GM12878 (cell line): ENCODE measurements around the gene ANKRD11. TPM values are rescaled to one million over a fixed set of nuclear protein-coding genes. Genes with fewer than 3 reads are reported as not detected.

Experiments
- ATAC-seq: fragments of 200-7000 bp; cut with Tn5 transposase; 3 replicates; pipeline ENCODE4 v1.9.1; 2020; ENCODE audit warnings: mild to moderate bottlenecking, moderate library complexity
- BruUV-seq: library from RNA; stranded (reverse); fragments of 400-500 nt; replicated peaks from 2 replicates; lab custom pipeline; 2021; lab: Mats Ljungman, UMichigan
- CTCF ChIA-PET: fragments of 300-600 bp; sonication (Branson Sonifier 250); formaldehyde crosslinking; extraction: SDS; loops from one replicate; lab custom pipeline; 2021; ENCODE audit warnings: inconsistent platforms; lab: Yijun Ruan, JAX
- POLR2A ChIA-PET: fragments of 350-600 bp; formaldehyde crosslinking; extraction: SDS; loops from one replicate; lab custom pipeline; 2021; ENCODE audit warnings: inconsistent platforms; lab: Charles Lee
- RAD21 ChIA-PET: fragments of 300-600 bp; sonication (Branson Sonifier 250); formaldehyde crosslinking; loops from one replicate; lab custom pipeline; 2023; ENCODE audit warnings: antibody characterized with exemption; ENCODE audit not compliant: unreplicated experiment; lab: Charles Lee
- SMC1A ChIA-PET: fragments of 300-600 bp; sonication (Branson Sonifier 250); formaldehyde crosslinking; loops from one replicate; lab custom pipeline; 2023; ENCODE audit not compliant: unreplicated experiment, uncharacterized antibody; lab: Charles Lee
- DNase-seq: peaks from one replicate; pipeline ENCODE4 v3.0.0-alpha.2; 2011; ENCODE audit warnings: low read depth, low spot score
- FAIRE-seq: peaks from 3 replicates; lab custom pipeline; 2011; peaks lifted over from hg19 to GRCh38; lab: Jason Lieb, UNC
- H2AFZ ChIP-seq: 2 replicates; pipeline ENCODE4 v1.6.0; 2011; ENCODE audit warnings: low read depth, low read length, control low read depth; ENCODE audit not compliant: control insufficient read depth
- H3K27ac ChIP-seq: 2 replicates; pipeline ENCODE4 v1.5.1; 2011; ENCODE audit warnings: control low read depth; ENCODE audit not compliant: control insufficient read depth, insufficient read depth
- H3K27me3 ChIP-seq, 2 experiments: replicated peaks in 1 of 2; 2 replicates each; pipeline versions ENCODE4 v1.6.0 to v1.6.1; 2011; ENCODE audit warnings: low read length in 1 of 2; ENCODE audit not compliant: control insufficient read depth in 2 of 2, insufficient read depth in 2 of 2
- H3K36me3 ChIP-seq, 2 experiments: 2 replicates each; pipeline ENCODE4 v1.5.1; 2011; ENCODE audit warnings: low read length in 1 of 2; ENCODE audit not compliant: control insufficient read depth in 2 of 2, insufficient read depth in 2 of 2
- H3K4me1 ChIP-seq: 2 replicates; pipeline ENCODE4 v1.6.1; 2011; ENCODE audit warnings: mild to moderate bottlenecking, low read length, moderate library complexity, mixed read lengths; ENCODE audit not compliant: control insufficient read depth, insufficient read depth
- H3K4me2 ChIP-seq: 2 replicates; pipeline ENCODE4 v1.6.0; 2011; ENCODE audit warnings: control low read depth; ENCODE audit not compliant: control insufficient read depth, insufficient read depth
- H3K4me3 ChIP-seq: fragments of 200-600 bp; sonication (generic); 2 replicates; pipeline ENCODE4 v1.5.1; 2016
- H3K79me2 ChIP-seq: 2 replicates; pipeline ENCODE4 v1.6.0; 2011; ENCODE audit warnings: low read length; ENCODE audit not compliant: control insufficient read depth, insufficient read depth
- H3K9ac ChIP-seq: 2 replicates; pipeline ENCODE4 v1.8.0; 2011; ENCODE audit warnings: low read length, control low read depth, mixed read lengths; ENCODE audit not compliant: control insufficient read depth, insufficient read depth
- H3K9me3 ChIP-seq: replicated peaks from 3 replicates; pipeline ENCODE4 v1.5.1; 2011; ENCODE audit warnings: mild to moderate bottlenecking, low read length; ENCODE audit not compliant: control insufficient read depth, insufficient read depth
- H4K20me1 ChIP-seq: 2 replicates; pipeline ENCODE4 v1.6.0; 2011; ENCODE audit not compliant: control insufficient read depth, insufficient read depth
- BCL11A ChIP-seq: IDR thresholded peaks from 2 replicates; pipeline ENCODE4 v1.6.1; 2011; ENCODE audit warnings: low read depth, low read length
- BMI1 ChIP-seq: fragments of 450-650 bp; IDR thresholded peaks from 2 replicates; pipeline ENCODE4 v1.6.1; 2016; ENCODE audit warnings: mild to moderate bottlenecking, moderate library complexity, borderline replicate concordance
- FOXK2 ChIP-seq: fragments of 450-650 bp; IDR thresholded peaks from 2 replicates; pipeline ENCODE4 v1.6.1; 2017; ENCODE audit warnings: mild to moderate bottlenecking, moderate library complexity
- JUND ChIP-seq: IDR thresholded peaks from 2 replicates; pipeline ENCODE4 v1.6.1; 2012; ENCODE audit warnings: low read depth, mild to moderate bottlenecking, low read length, improper control_type of control experiment, moderate library complexity
- MXI1 ChIP-seq: fragments of 150-350 bp; IDR thresholded peaks from 2 replicates; pipeline ENCODE4 v1.6.1; 2011; ENCODE audit warnings: low read depth, mild to moderate bottlenecking, inconsistent platforms, low read length, improper control_type of control experiment
- NBN ChIP-seq: fragments of 450-650 bp; IDR thresholded peaks from 2 replicates; pipeline ENCODE4 v1.6.1; 2016
- POLR2AphosphoS5 ChIP-seq: IDR thresholded peaks from 2 replicates; pipeline ENCODE4 v1.6.1; 2011; ENCODE audit warnings: mild to moderate bottlenecking, low read length, inconsistent platforms
- RAD51 ChIP-seq: fragments of 450-650 bp; IDR thresholded peaks from 2 replicates; pipeline ENCODE4 v1.6.1; 2016; ENCODE audit warnings: moderate library complexity, mild to moderate bottlenecking, inconsistent platforms
- RB1 ChIP-seq: fragments of 450-650 bp; formaldehyde crosslinking; IDR thresholded peaks from 2 replicates; pipeline ENCODE4 v1.6.1; 2017; ENCODE audit warnings: mild to moderate bottlenecking, borderline replicate concordance
- SMAD5 ChIP-seq: IDR thresholded peaks from 2 replicates; pipeline ENCODE4 v1.6.1; 2016; ENCODE audit warnings: antibody characterized with exemption, low read depth
- SPI1 ChIP-seq: IDR thresholded peaks from 2 replicates; pipeline ENCODE4 v1.6.1; 2011; ENCODE audit warnings: low read depth, mild to moderate bottlenecking, low read length, moderate library complexity, borderline replicate concordance; ENCODE audit not compliant: insufficient read depth
- STAT1 ChIP-seq: fragments of 450-650 bp; conservative IDR thresholded peaks from 2 replicates; pipeline ENCODE4 v1.6.1; 2014; ENCODE audit warnings: antibody characterized with exemption, mild to moderate bottlenecking
- WGBS: methylation state at CpG from one replicate; pipeline ENCODE4 v1.1.6; 2016; ENCODE audit warnings: low lambda C conversion rate; ENCODE audit not compliant: insufficient replicate concordance, insufficient coverage; ENCODE audit errors: missing lambda C conversion rate; 5-methylcytosine and 5-hydroxymethylcytosine counted together
- in situ Hi-C: fragments of 300-500 bp; cut with MboI; formaldehyde crosslinking; loops from 9 replicates; pipeline ENCODE4 v1.14.3; 2018; ENCODE audit warnings: mixed read lengths
- intact Hi-C: fragments of 100-400 bp; cut with micrococcal nuclease; formaldehyde crosslinking; loops from one replicate; pipeline ENCODE4 v1.14.2; 2022; ENCODE audit not compliant: unreplicated experiment
- polyA plus RNA-seq, 11 experiments: library from polyadenylated mRNA; depleted of rRNA in 4 of 11; unstranded in 6 of 11; stranded (reverse) in 5 of 11; fragments of >200 nt; fragmentation: Nextera tagmentation in 4 of 11; fragmentation: Illumina TruSeq in 1 of 11; extraction: Ambion mirVana in 4 of 11; extraction: Trizol in 1 of 11; gene quantifications; 1 replicate in 1 of 11; 2 replicates in 10 of 11; pipeline versions ENCODE4 v1.2.1 to v1.2.3, GENCODE V29; 2011 to 2016; ENCODE audit warnings: inconsistent platforms in 2 of 11, missing spikeins in 2 of 11, low read depth in 1 of 11
- total RNA-seq, 4 experiments: library from RNA; depleted of rRNA in 3 of 4; stranded (reverse); fragments of >200 nt in 3 of 4; fragmentation: Illumina TruSeq in 1 of 4; extraction: Trizol in 1 of 4; gene quantifications; 2 replicates each; pipeline versions ENCODE4 v1.2.1 to v1.2.3, GENCODE V29; 2013 to 2021
- TF ChIP-seq, protein P1 (sequence below): IDR thresholded peaks from 2 replicates; pipeline ENCODE4 v1.6.1; 2011; ENCODE audit warnings: low read depth, low read length, improper control_type of control experiment, borderline replicate concordance
- TF ChIP-seq, protein P2 (sequence below): fragments of 450-650 bp; IDR thresholded peaks from 2 replicates; pipeline ENCODE4 v1.6.1; 2018; ENCODE audit warnings: borderline replicate concordance, mild to moderate bottlenecking; ENCODE audit not compliant: partially characterized antibody
- TF ChIP-seq, protein P3 (sequence below): fragments of 450-650 bp; formaldehyde crosslinking; IDR thresholded peaks from 2 replicates; pipeline ENCODE4 v1.4.0; 2022; ENCODE audit warnings: mild to moderate bottlenecking, moderate library complexity

ANKRD11 gene
- total and polyA plus RNA-seq, 10 of the 15 experiments (the other 5 are each of a cell fraction or from before 2014, with no cell fraction given): 5.1 to 103 (median 27.4) TPM

- TF ChIP-seq SMAD5 (no peak), FOXK2 (no peak), SPI1 (no peak), MXI1 (no peak), NBN (no peak), BCL11A (no peak)
- TF ChIP-seq, protein P1, sequence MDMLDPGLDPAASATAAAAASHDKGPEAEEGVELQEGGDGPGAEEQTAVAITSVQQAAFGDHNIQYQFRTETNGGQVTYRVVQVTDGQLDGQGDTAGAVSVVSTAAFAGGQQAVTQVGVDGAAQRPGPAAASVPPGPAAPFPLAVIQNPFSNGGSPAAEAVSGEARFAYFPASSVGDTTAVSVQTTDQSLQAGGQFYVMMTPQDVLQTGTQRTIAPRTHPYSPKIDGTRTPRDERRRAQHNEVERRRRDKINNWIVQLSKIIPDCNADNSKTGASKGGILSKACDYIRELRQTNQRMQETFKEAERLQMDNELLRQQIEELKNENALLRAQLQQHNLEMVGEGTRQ: no peak
These were observed 149.1 kb downstream of the ANKRD11 start (continued) for GRCh38 chr16:89341279-89341678.

- Histone ChIP-seq H3K9me3 (no peaks in the 10 kb centered on the region), H2AFZ (no peak overlapping the region), H3K9ac (no peak overlapping the region), H4K20me1 (peaks cover 43% of the 10 kb centered on the region), H3K4me1 (peaks cover 35% of the 10 kb centered on the region), H3K79me2 (peaks cover 86% of the 10 kb centered on the region), H3K27ac (no peak overlapping the region), H3K4me2 (no peak overlapping the region), H3K4me3 (no peak overlapping the region), H3K36me3 (peaks cover 2 to 3% of the 10 kb centered on the region in 2 experiments; a peak in 3 of 4 replicates), H3K27me3 (no peaks in the 10 kb centered on the region)
- FAIRE-seq: no peak
- intact Hi-C loops (no loop called here), in situ Hi-C loops (no loop called here)
- CTCF ChIA-PET: interaction anchor here (0.6 to 0.8 kb wide), 2 partner anchors 34 to 104 kb away, joined by 3 read pairs; no protein-coding TSS in a partner anchor
- SMC1A ChIA-PET: interaction anchor here (0.8 kb wide), 1 partner anchor 84 kb away, joined by 3 read pairs; no protein-coding TSS in a partner anchor
- BruUV-seq: no TSS peak
- no peak for ATAC-seq
- no peak for DNase-seq
- RAD21 ChIA-PET: no interaction called here
- POLR2A ChIA-PET: interaction anchor here (0.6 kb wide), 1 partner anchor 370 kb away, joined by 7 read pairs; no protein-coding TSS in a partner anchor
- WGBS: 88% methylated on average over 6 of the region's 6 CpGs
- TF ChIP-seq POLR2AphosphoS5 (no peak), RB1 (no peak), RAD51 (no peak), JUND (no peak), STAT1 (no peak), BMI1 (no peak)
- TF ChIP-seq, protein P2, sequence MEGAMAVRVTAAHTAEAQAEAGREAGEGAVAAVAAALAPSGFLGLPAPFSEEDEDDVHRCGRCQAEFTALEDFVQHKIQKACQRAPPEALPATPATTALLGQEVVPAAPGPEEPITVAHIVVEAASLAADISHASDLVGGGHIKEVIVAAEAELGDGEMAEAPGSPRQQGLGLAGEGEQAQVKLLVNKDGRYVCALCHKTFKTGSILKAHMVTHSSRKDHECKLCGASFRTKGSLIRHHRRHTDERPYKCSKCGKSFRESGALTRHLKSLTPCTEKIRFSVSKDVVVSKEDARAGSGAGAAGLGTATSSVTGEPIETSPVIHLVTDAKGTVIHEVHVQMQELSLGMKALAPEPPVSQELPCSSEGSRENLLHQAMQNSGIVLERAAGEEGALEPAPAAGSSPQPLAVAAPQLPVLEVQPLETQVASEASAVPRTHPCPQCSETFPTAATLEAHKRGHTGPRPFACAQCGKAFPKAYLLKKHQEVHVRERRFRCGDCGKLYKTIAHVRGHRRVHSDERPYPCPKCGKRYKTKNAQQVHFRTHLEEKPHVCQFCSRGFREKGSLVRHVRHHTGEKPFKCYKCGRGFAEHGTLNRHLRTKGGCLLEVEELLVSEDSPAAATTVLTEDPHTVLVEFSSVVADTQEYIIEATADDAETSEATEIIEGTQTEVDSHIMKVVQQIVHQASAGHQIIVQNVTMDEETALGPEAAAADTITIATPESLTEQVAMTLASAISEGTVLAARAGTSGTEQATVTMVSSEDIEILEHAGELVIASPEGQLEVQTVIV: no peak
- TF ChIP-seq, protein P3, sequence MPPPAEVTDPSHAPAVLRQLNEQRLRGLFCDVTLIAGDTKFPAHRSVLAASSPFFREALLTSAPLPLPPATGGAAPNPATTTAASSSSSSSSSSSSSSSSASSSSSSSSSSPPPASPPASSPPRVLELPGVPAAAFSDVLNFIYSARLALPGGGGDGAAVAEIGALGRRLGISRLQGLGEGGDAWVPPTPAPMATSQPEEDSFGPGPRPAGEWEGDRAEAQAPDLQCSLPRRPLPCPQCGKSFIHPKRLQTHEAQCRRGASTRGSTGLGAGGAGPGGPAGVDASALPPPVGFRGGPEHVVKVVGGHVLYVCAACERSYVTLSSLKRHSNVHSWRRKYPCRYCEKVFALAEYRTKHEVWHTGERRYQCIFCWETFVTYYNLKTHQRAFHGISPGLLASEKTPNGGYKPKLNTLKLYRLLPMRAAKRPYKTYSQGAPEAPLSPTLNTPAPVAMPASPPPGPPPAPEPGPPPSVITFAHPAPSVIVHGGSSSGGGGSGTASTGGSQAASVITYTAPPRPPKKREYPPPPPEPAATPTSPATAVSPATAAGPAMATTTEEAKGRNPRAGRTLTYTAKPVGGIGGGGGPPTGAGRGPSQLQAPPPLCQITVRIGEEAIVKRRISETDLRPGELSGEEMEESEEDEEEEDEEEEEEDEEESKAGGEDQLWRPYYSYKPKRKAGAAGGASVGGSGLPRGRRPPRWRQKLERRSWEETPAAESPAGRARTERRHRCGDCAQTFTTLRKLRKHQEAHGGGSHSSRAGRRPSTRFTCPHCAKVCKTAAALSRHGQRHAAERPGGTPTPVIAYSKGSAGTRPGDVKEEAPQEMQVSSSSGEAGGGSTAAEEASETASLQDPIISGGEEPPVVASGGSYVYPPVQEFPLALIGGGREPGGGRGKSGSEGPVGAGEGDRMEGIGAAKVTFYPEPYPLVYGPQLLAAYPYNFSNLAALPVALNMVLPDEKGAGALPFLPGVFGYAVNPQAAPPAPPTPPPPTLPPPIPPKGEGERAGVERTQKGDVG: no peak
These were observed 151.5 kb downstream of the ANKRD11 start for GRCh38 chr16:89338863-89339262.
